Psoas muscle (tissue), 8 donors: ENCODE data around the gene TENT4B. TPM values are rescaled to one million over a fixed set of nuclear protein-coding genes. Genes with fewer than 3 reads are reported as not detected.

Source experiments
- ATAC-seq, 4 donors: fragments of 200-7000 bp; cut with Tn5 transposase; one replicate each; pipeline ENCODE4 v1.9.1; 2020; ENCODE audit warnings: moderate library complexity in 3 of 4, mild to moderate bottlenecking in 2 of 4
- DNase-seq, 2 donors: peaks; one replicate each; pipeline ENCODE4 v3.0.0-alpha.2; 2020
- H3K27ac ChIP-seq: fragments of 200-600 bp; one replicate; pipeline ENCODE4 v1.8.0; 2022
- H3K27me3 ChIP-seq, 3 donors: fragments of 200-600 bp in 1 of 3; one replicate each; pipeline versions ENCODE4 v1.6.1 to v1.8.0; 2013 to 2022; ENCODE audit warnings: low read length in 2 of 3, mild to moderate bottlenecking in 2 of 3, moderate library complexity in 1 of 3; ENCODE audit not compliant: insufficient read depth in 3 of 3
- H3K36me3 ChIP-seq, 2 donors: fragments of 200-600 bp in 1 of 2; one replicate each; pipeline versions ENCODE4 v1.6.1 to v1.8.0; 2013 to 2022; ENCODE audit warnings: low read depth in 1 of 2, mild to moderate bottlenecking in 1 of 2, moderate library complexity in 1 of 2; ENCODE audit not compliant: insufficient read depth in 1 of 2
- H3K4me1 ChIP-seq: fragments of 200-600 bp; one replicate; pipeline ENCODE4 v1.8.0; 2022
- H3K4me3 ChIP-seq: fragments of 200-600 bp; one replicate; pipeline ENCODE4 v1.8.0; 2022; ENCODE audit warnings: mild to moderate bottlenecking
- H3K9me3 ChIP-seq: fragments of 200-600 bp; one replicate; pipeline ENCODE4 v1.8.0; 2022
- WGBS, 3 donors: extraction: QIAGEN DNeasy Blood & Tissue Kit; methylation state at CpG; one replicate each; pipeline versions ENCODE4 v1.1.6 to v1.1.7; 2013; 5-methylcytosine and 5-hydroxymethylcytosine counted together
- intact Hi-C, 2 donors: fragments of 100-400 bp; cut with DNase I; formaldehyde crosslinking; loops; one replicate each; pipeline versions ENCODE4 v1.11.0 to v1.14.2; 2022
- polyA plus RNA-seq, 3 donors: library from polyadenylated mRNA; stranded (reverse); fragments of 200-250 nt; gene quantifications; one replicate each; pipeline ENCODE4 v1.2.3, GENCODE V29; 2013
- total RNA-seq, 4 donors: library from RNA; stranded (reverse); fragmentation: NEBNext Ultra II Directional in 2 of 4; extraction: Animal tissue kit (Norgen Biotek cat#: 25700) in 2 of 4; gene quantifications; one replicate each; pipeline versions ENCODE4 v1.2.1 to v1.2.4, GENCODE V29; 2021 to 2023
- TF ChIP-seq, protein P1 (sequence below): fragments of 200-600 bp; IDR thresholded peaks from one replicate; pipeline ENCODE4 v1.8.0; 2022; ENCODE audit warnings: antibody characterized with exemption
- donor health status: healthy with polysubstance abuse.
- donor health status: DM: no; HTN: no; CAD: no; lungs with moderate emphysema.
- donor health status: Bipolar disorder and iron deficiency.
- donor health status: healthy.
- donor health status: DM: yes; HTN: yes; CAD: no.
- donor health status: DM: no; HTN: no; CAD: no.
- donor health status: DM: no; HTN: no; CAD: no.
- donor health status: DM: yes; HTN: yes; CAD: no.

TENT4B gene
- total and polyA plus RNA-seq, 7 donors = 3.5 to 9.7 (median 7.1) TPM

DNA sequence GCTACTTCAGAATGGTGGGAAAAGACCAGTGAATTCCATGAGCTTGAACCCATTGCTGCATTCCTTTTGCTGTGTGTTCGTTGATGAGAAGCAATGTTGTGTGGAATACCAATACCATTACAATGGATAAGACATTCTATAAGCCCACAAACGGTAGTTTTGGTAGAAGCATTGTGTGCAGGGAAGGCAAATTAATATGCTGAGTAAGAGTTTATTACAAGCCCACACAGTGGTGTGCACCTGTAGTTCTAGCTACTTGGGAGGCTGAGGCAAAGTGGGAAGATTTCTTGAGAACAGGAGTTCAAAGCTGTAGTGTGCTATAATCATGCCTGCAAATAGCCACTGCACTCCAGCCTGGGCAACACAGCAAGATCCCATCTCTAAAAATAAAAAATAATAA is 19.9 kb upstream of the TENT4B start:
- intact Hi-C loops = no loop called here
- no peaks in the 10 kb centered on the region for H3K36me3 ChIP-seq
- no peak overlapping the region for H3K27ac ChIP-seq
- no peak for DNase-seq
- TF ChIP-seq, protein P1, sequence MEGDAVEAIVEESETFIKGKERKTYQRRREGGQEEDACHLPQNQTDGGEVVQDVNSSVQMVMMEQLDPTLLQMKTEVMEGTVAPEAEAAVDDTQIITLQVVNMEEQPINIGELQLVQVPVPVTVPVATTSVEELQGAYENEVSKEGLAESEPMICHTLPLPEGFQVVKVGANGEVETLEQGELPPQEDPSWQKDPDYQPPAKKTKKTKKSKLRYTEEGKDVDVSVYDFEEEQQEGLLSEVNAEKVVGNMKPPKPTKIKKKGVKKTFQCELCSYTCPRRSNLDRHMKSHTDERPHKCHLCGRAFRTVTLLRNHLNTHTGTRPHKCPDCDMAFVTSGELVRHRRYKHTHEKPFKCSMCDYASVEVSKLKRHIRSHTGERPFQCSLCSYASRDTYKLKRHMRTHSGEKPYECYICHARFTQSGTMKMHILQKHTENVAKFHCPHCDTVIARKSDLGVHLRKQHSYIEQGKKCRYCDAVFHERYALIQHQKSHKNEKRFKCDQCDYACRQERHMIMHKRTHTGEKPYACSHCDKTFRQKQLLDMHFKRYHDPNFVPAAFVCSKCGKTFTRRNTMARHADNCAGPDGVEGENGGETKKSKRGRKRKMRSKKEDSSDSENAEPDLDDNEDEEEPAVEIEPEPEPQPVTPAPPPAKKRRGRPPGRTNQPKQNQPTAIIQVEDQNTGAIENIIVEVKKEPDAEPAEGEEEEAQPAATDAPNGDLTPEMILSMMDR = no peak
- no peak for ATAC-seq
- no peak overlapping the region for H3K4me3 ChIP-seq
- no peaks in the 10 kb centered on the region for H3K9me3 ChIP-seq
- H3K4me1 ChIP-seq = no peaks in the 10 kb centered on the region
- WGBS, 3 donors = 54 to 74% (median 56%) methylated on average over 2 of the region's 2 CpGs
- H3K27me3 ChIP-seq = no peaks in the 10 kb centered on the region

DNA sequence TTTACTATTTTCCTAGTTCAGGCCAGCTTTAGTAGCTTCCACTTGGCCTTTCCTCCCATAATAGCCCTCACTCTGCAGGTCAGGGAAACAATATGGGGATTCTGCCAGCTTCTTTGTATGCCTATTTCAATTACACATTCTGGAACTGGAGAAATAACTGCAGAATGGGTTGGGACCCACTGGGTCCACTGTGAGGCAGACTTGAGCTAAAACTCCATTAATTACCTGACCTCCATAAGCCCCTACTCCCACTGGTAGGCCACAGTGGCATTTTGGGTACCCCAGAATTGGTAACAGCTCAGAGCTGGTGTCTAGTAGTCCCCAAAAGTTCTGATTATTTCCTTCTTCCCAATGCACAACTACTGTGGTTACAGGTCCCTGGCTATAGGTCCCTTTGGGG is 16.7 kb upstream of the TENT4B start:
- intact Hi-C loops = no loop called here
- no peak for ATAC-seq
- no peak overlapping the region for H3K4me3 ChIP-seq
- TF ChIP-seq, protein P1 = no peak
- H3K36me3 ChIP-seq = no peaks in the 10 kb centered on the region
- H3K9me3 ChIP-seq = no peaks in the 10 kb centered on the region
- no peak for DNase-seq
- H3K4me1 ChIP-seq = no peaks in the 10 kb centered on the region
- no peaks in the 10 kb centered on the region for H3K27me3 ChIP-seq
- H3K27ac ChIP-seq = no peak overlapping the region

DNA sequence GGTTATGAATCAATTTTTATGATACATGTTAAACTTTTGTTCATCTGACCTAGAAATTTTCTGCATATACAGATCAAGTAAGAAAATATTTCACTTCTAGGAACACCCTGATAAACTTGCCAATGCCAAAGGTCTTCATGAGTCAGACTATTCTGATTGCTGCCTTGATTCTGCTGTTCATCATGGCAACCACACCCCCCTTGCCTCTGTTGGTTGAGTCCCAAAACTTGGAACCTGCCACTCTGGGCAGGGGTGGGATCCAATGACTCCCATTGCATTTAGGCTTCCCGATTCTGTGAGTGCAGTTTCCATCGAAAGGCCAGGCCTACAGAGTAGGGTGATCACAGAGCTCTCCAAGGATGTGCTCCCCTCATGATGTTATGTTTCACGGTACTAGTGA is 15.8 kb upstream of the TENT4B start:
- Histone ChIP-seq H3K4me1 (no peaks in the 10 kb centered on the region), H3K27me3 (no peaks in the 10 kb centered on the region), H3K27ac (no peak overlapping the region), H3K36me3 (no peaks in the 10 kb centered on the region), H3K4me3 (no peak overlapping the region), H3K9me3 (no peaks in the 10 kb centered on the region)
- DNase-seq (no peak), ATAC-seq (no peak)
- intact Hi-C loops = no loop called here
- 96 to 100% (median 97%) methylated on average over 3 of the region's 3 CpGs for WGBS, 3 donors
- TF ChIP-seq, protein P1 = no peak

DNA sequence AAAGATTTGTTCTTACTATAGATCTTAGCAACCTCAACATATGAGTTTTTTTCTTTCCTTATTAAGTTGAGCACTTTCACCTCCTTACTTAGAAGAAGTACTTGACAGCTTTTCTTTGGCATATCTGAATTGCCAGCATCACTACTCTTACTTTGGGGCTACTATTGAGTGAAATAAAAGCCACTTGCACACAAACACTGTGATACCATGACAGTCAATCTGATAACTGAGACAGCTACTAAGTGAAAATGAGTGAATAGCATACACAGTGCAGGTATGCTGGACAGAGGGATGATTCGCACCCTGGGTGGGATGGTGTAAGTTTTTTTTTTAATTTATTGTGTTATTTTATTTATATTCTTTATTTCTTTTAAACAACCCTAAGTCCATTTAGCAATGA is 13.5 kb upstream of the TENT4B start:
- Histone ChIP-seq H3K4me1 (peaks cover 7% of the 10 kb centered on the region), H3K9me3 (no peaks in the 10 kb centered on the region), H3K36me3 (no peaks in the 10 kb centered on the region), H3K4me3 (no peak overlapping the region), H3K27me3 (no peaks in the 10 kb centered on the region), H3K27ac (no peak overlapping the region)
- intact Hi-C loops = no loop called here
- DNase-seq (no peak), ATAC-seq (no peak)
- TF ChIP-seq, protein P1 = no peak
- 94 to 100% (median 97%) methylated on average over 1 of the region's 1 CpG for WGBS, 3 donors

DNA sequence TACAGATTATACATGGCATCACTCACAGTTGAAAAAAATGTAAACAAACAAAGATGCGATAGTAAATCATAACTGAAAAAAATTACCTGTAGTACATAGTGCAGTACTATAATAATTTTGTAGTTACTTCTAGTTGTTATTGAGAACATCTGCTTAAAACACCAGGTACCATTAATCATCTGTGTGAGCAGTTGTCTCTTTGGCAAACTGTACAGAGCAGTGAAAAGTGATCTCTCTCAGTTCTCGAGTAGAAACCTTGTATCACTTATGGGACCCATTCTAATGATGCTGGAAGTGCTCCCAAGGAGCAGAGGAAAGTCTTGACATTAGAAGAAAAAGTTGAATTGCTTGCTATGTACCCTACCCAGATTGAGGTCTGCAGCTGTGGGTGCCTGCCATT is 8.9 kb upstream of the TENT4B start:
- WGBS, 3 donors = 38 to 60% (median 47%) methylated on average over 2 of the region's 2 CpGs
- intact Hi-C loops = no loop called here
- DNase-seq = no peak
- no peaks in the 10 kb centered on the region for H3K27me3 ChIP-seq
- H3K27ac ChIP-seq = no peak overlapping the region
- ATAC-seq = peak in 3 of 4 donors; percentile 63 to 78 (median 68)
- H3K36me3 ChIP-seq = no peaks in the 10 kb centered on the region
- no peak overlapping the region for H3K4me3 ChIP-seq
- H3K4me1 ChIP-seq = peaks cover 25% of the 10 kb centered on the region
- TF ChIP-seq, protein P1 = no peak
- H3K9me3 ChIP-seq = no peaks in the 10 kb centered on the region
